DOHH2 (cell line): ENCODE measurements around the gene MECP2.

ENCODE experiments used
- H3F3A ChIP-seq: fragments of 200-600 bp; sonication (generic), shearing (Covaris generic); 2 replicates; pipeline ENCODE4 v1.6.0; 2016; ENCODE audit warnings: antibody characterized with exemption, mild to moderate bottlenecking; ENCODE audit not compliant: control insufficient read depth, insufficient read depth
- H3K27ac ChIP-seq: fragments of 200-600 bp; sonication (generic); 2 replicates; pipeline ENCODE4 v1.5.1; 2014; ENCODE audit warnings: low read depth, mild to moderate bottlenecking, low read length, moderate library complexity
- H3K27me3 ChIP-seq: fragments of 200-600 bp; sonication (generic); 2 replicates; pipeline ENCODE4 v1.6.1; 2014; ENCODE audit warnings: mild to moderate bottlenecking, low read length, mixed read lengths; ENCODE audit not compliant: control insufficient read depth
- H3K36me3 ChIP-seq: fragments of 200-600 bp; sonication (generic); 2 replicates; pipeline ENCODE4 v1.6.1; 2014; ENCODE audit warnings: mild to moderate bottlenecking, low read length, moderate library complexity, mixed read lengths; ENCODE audit not compliant: control insufficient read depth
- H3K4me1 ChIP-seq: fragments of 200-600 bp; sonication (generic); 2 replicates; pipeline ENCODE4 v1.6.1; 2014; ENCODE audit warnings: mild to moderate bottlenecking, low read length, mixed read lengths; ENCODE audit not compliant: control insufficient read depth
- H3K4me2 ChIP-seq: fragments of 200-600 bp; sonication (generic); 2 replicates; pipeline ENCODE4 v1.6.0; 2014; ENCODE audit warnings: mild to moderate bottlenecking, low read length, moderate library complexity
- H3K4me3 ChIP-seq: fragments of 200-600 bp; sonication (generic); 2 replicates; pipeline ENCODE4 v1.5.1; 2014; ENCODE audit warnings: mild to moderate bottlenecking, low read length, mixed read lengths
- H3K79me2 ChIP-seq: fragments of 200-600 bp; sonication (generic); 2 replicates; pipeline ENCODE4 v1.6.1; 2014; ENCODE audit warnings: mild to moderate bottlenecking, low read length, mixed read lengths; ENCODE audit not compliant: control insufficient read depth
- H3K9me2 ChIP-seq: fragments of 200-600 bp; sonication (generic); replicated peaks from 2 replicates; pipeline ENCODE4 v1.6.1; 2014; ENCODE audit warnings: mild to moderate bottlenecking, low read length, mixed read lengths; ENCODE audit not compliant: control insufficient read depth
- H3K9me3 ChIP-seq: fragments of 200-600 bp; sonication (generic); 2 replicates; pipeline ENCODE4 v1.6.1; 2014; ENCODE audit warnings: antibody characterized with exemption, low read length, mixed read lengths; ENCODE audit not compliant: control insufficient read depth, insufficient read depth
- H4K20me1 ChIP-seq: fragments of 200-600 bp; sonication (generic); 2 replicates; pipeline ENCODE4 v1.6.0; 2014; ENCODE audit warnings: low read depth, mild to moderate bottlenecking, antibody characterized with exemption, low read length, moderate library complexity; ENCODE audit not compliant: control insufficient read depth, insufficient read depth
- EZH2phosphoT487 ChIP-seq: fragments of 200-600 bp; sonication (generic); IDR thresholded peaks from 2 replicates; pipeline ENCODE4 v1.6.1; 2017; ENCODE audit warnings: borderline replicate concordance, mild to moderate bottlenecking, antibody characterized with exemption, low read length, moderate library complexity, mixed read lengths
- TF ChIP-seq, protein P1 (sequence below): fragments of 200-600 bp; sonication (generic); IDR thresholded peaks from one replicate; pipeline ENCODE4 v1.5.1; 2014; ENCODE audit warnings: antibody characterized with exemption, mild to moderate bottlenecking, low read depth, low read length; ENCODE audit not compliant: poor library complexity, severe bottlenecking

The MECP2 gene

GRCh38 chrX:154040307-154040756 lies 57.2 kb downstream of the MECP2 start:
- no peaks in the 10 kb centered on the region for H3K4me1 ChIP-seq
- no peaks in the 10 kb centered on the region for H3K27me3 ChIP-seq
- H3K4me2 ChIP-seq = no peak overlapping the region
- no peaks in the 10 kb centered on the region for H3K9me3 ChIP-seq
- H4K20me1 ChIP-seq = no peaks in the 10 kb centered on the region
- no peaks in the 10 kb centered on the region for H3K9me2 ChIP-seq
- no peak overlapping the region for H3K27ac ChIP-seq
- H3F3A ChIP-seq = no peaks in the 10 kb centered on the region
- H3K36me3 ChIP-seq = peaks cover 3% of the 10 kb centered on the region; the same call in 1 of the 2 replicates
- TF ChIP-seq, protein P1, sequence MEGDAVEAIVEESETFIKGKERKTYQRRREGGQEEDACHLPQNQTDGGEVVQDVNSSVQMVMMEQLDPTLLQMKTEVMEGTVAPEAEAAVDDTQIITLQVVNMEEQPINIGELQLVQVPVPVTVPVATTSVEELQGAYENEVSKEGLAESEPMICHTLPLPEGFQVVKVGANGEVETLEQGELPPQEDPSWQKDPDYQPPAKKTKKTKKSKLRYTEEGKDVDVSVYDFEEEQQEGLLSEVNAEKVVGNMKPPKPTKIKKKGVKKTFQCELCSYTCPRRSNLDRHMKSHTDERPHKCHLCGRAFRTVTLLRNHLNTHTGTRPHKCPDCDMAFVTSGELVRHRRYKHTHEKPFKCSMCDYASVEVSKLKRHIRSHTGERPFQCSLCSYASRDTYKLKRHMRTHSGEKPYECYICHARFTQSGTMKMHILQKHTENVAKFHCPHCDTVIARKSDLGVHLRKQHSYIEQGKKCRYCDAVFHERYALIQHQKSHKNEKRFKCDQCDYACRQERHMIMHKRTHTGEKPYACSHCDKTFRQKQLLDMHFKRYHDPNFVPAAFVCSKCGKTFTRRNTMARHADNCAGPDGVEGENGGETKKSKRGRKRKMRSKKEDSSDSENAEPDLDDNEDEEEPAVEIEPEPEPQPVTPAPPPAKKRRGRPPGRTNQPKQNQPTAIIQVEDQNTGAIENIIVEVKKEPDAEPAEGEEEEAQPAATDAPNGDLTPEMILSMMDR = no peak
- no peak for TF ChIP-seq EZH2phosphoT487
- H3K4me3 ChIP-seq = no peak overlapping the region
- peaks cover 30% of the 10 kb centered on the region for H3K79me2 ChIP-seq

GRCh38 chrX:154039577-154039976 lies 57.9 kb downstream of the MECP2 start:
- no peaks in the 10 kb centered on the region for H3F3A ChIP-seq
- peaks cover 3% of the 10 kb centered on the region; the same call in 1 of the 2 replicates for H3K36me3 ChIP-seq
- H3K9me2 ChIP-seq = no peaks in the 10 kb centered on the region
- H3K27ac ChIP-seq = no peak overlapping the region
- TF ChIP-seq, protein P1 = no peak
- no peak for TF ChIP-seq EZH2phosphoT487
- H3K4me1 ChIP-seq = no peaks in the 10 kb centered on the region
- H4K20me1 ChIP-seq = no peaks in the 10 kb centered on the region
- H3K9me3 ChIP-seq = no peaks in the 10 kb centered on the region
- peaks cover 30% of the 10 kb centered on the region for H3K79me2 ChIP-seq
- H3K4me2 ChIP-seq = no peak overlapping the region
- H3K27me3 ChIP-seq = no peaks in the 10 kb centered on the region
- no peak overlapping the region for H3K4me3 ChIP-seq

DNA sequence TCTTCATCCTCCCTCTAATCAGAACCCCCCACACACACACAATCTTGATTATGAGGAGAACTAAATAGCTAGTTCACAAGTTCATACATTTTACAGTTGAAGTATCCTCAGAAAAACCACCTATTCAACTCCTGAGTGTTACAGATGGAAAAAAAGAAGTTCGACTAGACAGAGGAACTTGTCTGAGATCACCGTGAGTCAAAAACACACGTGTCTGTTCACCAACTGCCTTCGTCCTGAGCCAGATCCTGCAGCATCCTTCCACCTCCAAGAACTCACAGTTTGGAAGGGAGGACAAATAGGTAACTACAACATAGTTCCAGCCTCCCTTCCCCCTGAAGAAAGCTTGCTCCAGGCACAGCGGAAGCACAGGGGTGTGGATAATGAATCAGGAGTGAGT lies 58.9 kb downstream of the MECP2 start:
- peaks cover 31% of the 10 kb centered on the region for H3K79me2 ChIP-seq
- no peaks in the 10 kb centered on the region for H3K27me3 ChIP-seq

More for the DNA sequence above, 58.9 kb downstream of the MECP2 start:
- TF ChIP-seq EZH2phosphoT487 = no peak
- TF ChIP-seq, protein P1 = no peak
- H3K36me3 ChIP-seq = peaks cover 3% of the 10 kb centered on the region; the same call in 1 of the 2 replicates
- no peaks in the 10 kb centered on the region for H3K9me3 ChIP-seq
- H3K4me3 ChIP-seq = no peak overlapping the region
- H3K27ac ChIP-seq = no peak overlapping the region
- H3K4me1 ChIP-seq = no peaks in the 10 kb centered on the region
- H3K9me2 ChIP-seq = no peaks in the 10 kb centered on the region
- H4K20me1 ChIP-seq = no peaks in the 10 kb centered on the region
- H3K4me2 ChIP-seq = no peak overlapping the region
- no peaks in the 10 kb centered on the region for H3F3A ChIP-seq
